SK-N-MC (cell line): ENCODE data around the gene PRR19.

Source experiments
- FOXP2 ChIP-seq: optimal IDR thresholded peaks from 2 replicates; pipeline ENCODE3; 2011; ENCODE audit warnings: mild to moderate bottlenecking, moderate library complexity; ENCODE audit not compliant: insufficient read depth; ENCODE audit errors: extremely low read length, control extremely low read depth
- POLR2AphosphoS5 ChIP-seq: IDR thresholded peaks from 2 replicates; pipeline ENCODE4 v1.6.1; 2012; ENCODE audit warnings: mild to moderate bottlenecking, low read depth, low read length, borderline replicate concordance

DNA sequence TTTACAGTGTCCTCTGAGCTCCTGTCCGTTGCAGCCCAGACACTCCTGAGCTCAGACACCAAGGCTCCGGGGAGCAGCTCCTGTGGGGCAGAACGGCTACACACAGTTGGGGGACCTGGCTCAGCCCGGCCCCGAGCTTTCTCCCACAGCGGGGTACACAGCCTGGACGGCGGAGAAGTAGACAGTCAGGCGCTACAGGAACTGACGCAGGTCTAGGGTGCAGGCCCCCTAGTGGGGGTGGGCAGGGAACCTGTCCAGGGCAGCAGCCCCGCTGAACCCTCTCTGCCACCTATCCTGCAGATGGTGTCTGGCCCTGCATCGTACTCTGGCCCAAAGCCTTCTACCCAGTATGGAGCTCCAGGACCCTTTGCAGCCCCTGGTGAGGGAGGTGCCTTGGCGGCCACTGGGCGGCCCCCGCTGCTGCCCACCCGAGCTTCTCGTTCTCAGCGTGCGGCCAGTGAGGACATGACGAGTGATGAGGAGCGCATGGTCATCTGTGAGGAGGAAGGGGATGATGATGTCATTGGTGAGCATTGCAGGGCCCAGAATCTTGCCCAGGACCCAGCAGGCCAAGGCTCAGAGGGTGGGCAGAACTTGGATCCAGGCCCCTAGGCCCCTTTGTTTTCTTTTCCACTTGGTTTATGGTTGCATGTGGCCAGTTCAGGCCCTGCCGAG lies 12.9 kb upstream of the PRR19 start:
- TF ChIP-seq POLR2AphosphoS5 = no peak
- no peak for TF ChIP-seq FOXP2
